Karpas-422 (cell line): ENCODE data around the gene RAP1B. TPM values are rescaled to one million over a fixed set of nuclear protein-coding genes. Genes with fewer than 3 reads are reported as not detected.
"Not testable (repeated sequence)": the region's sequence is repeated elsewhere in the genome, so short reads cannot be mapped to it uniquely, and the experiment has no call there.

Experiments
- DNase-seq: peaks from one replicate; pipeline ENCODE4 v3.0.0-alpha.2; 2015
- H2AFZ ChIP-seq: fragments of 200-600 bp; sonication (generic); 2 replicates; pipeline ENCODE4 v1.6.1; 2014; ENCODE audit warnings: antibody characterized with exemption, low read length, mixed read lengths
- H3K27ac ChIP-seq: fragments of 200-600 bp; sonication (generic); 2 replicates; pipeline ENCODE4 v1.5.1; 2014; ENCODE audit warnings: mild to moderate bottlenecking, low read length, moderate library complexity
- H3K27me3 ChIP-seq: fragments of 200-600 bp; sonication (generic); 2 replicates; pipeline ENCODE4 v1.6.1; 2014; ENCODE audit warnings: low read length, mixed read lengths
- H3K36me3 ChIP-seq: fragments of 200-600 bp; sonication (generic); 2 replicates; pipeline ENCODE4 v1.6.1; 2014; ENCODE audit warnings: low read length, mixed read lengths; ENCODE audit not compliant: insufficient read depth
- H3K4me1 ChIP-seq: fragments of 200-600 bp; sonication (generic); 2 replicates; pipeline ENCODE4 v1.6.1; 2014; ENCODE audit warnings: mild to moderate bottlenecking, low read length, mixed read lengths
- H3K4me2 ChIP-seq: fragments of 200-600 bp; sonication (generic); 2 replicates; pipeline ENCODE4 v1.6.1; 2014; ENCODE audit warnings: low read length, low read depth, mild to moderate bottlenecking; ENCODE audit not compliant: poor library complexity, severe bottlenecking
- H3K4me3 ChIP-seq: fragments of 200-600 bp; sonication (generic); 2 replicates; pipeline ENCODE4 v1.5.1; 2014; ENCODE audit warnings: mild to moderate bottlenecking, antibody characterized with exemption, low read length, mixed read lengths
- H3K79me2 ChIP-seq: fragments of 200-600 bp; sonication (generic); 2 replicates; pipeline ENCODE4 v1.6.1; 2014; ENCODE audit warnings: mild to moderate bottlenecking, low read length, mixed read lengths
- H3K9ac ChIP-seq: fragments of 200-600 bp; sonication (generic); 2 replicates; pipeline ENCODE4 v1.6.0; 2014; ENCODE audit warnings: low read length
- H3K9me2 ChIP-seq: fragments of 200-600 bp; sonication (generic), shearing (Covaris generic); replicated peaks from 2 replicates; pipeline ENCODE4 v1.6.0; 2014; ENCODE audit warnings: mild to moderate bottlenecking, low read length, moderate library complexity; ENCODE audit not compliant: insufficient read depth
- H3K9me3 ChIP-seq: fragments of 300-700, 200-600 bp; sonication (generic); 2 replicates; pipeline ENCODE4 v1.6.1; 2014; ENCODE audit warnings: low read length, mixed read lengths
- H4K20me1 ChIP-seq: fragments of 200-600 bp; sonication (generic); 2 replicates; pipeline ENCODE4 v1.6.1; 2014; ENCODE audit warnings: mild to moderate bottlenecking, antibody characterized with exemption, low read length, low read depth; ENCODE audit not compliant: insufficient read depth
- total RNA-seq: library from RNA; depleted of rRNA; stranded (reverse); fragments of >200 nt; shearing (Covaris generic); gene quantifications from 2 replicates; pipeline ENCODE4 v1.2.3, GENCODE V29; 2014; ENCODE audit warnings: low replicate concordance

The RAP1B gene
- total RNA-seq, 1 experiment from 2014 or later: 153 TPM

DNA sequence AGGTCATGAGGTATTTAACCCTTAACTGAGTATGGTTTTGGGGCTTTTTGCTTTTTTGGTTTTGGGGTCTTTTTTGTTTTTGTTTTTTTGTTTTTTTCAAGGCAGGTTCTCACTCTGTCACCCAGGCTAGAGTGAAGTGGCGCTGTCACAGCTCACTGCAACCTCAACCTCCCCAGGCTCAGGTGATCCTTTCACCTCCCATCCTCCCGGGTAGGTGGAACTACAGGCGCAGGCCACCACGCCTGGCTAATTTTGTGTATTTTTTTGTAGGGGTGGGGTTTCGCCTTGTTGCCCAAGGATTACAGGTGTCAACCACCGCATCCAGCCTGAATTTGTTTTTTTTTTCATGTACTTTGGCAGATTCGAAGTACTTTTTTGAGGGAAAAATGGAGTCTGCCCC lies 19.9 kb downstream of the RAP1B start:
- Histone ChIP-seq H3K9ac (no peak overlapping the region), H3K4me3 (no peak overlapping the region), H3K9me3 (no peaks in the 10 kb centered on the region; the same call in 1 of the 2 replicates), H3K9me2 (no peaks in the 10 kb centered on the region), H3K4me2 (peak overlapping the region; percentile 16), H3K79me2 (peaks cover 100% of the 10 kb centered on the region), H3K4me1 (peaks cover 70% of the 10 kb centered on the region), H3K36me3 (peaks cover 25% of the 10 kb centered on the region), H3K27me3 (no peaks in the 10 kb centered on the region), H4K20me1 (0 out of 2 replicates have a peak, but pooled peaks cover 4% of the 10 kb centered on the region), H2AFZ (no peak overlapping the region), H3K27ac (peak overlapping the region; percentile 81)
- DNase-seq: no peak

DNA sequence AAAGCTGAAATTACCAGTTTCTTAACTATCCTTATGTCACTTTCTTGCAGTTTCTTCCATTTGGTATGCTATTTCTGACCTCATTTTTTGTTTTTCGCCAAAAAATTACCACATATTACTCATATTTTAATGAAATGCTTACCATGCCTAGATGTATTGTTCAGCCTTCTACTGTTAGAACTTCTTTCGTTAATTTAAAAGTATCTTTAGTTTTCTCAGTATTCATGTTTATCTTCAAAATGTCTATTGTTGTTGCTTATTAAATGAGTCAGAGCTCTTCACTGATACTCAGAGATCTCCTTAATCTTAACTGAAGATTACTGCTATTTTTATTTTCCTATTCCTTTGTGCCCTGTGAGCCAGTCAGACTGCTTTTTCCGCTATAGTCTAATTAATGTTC lies 20.5 kb downstream of the RAP1B start:
- Histone ChIP-seq H3K9me3 (no peaks in the 10 kb centered on the region; the same call in 1 of the 2 replicates), H3K27ac (peak overlapping the region; percentile 81), H4K20me1 (0 out of 2 replicates have a peak, but pooled peaks cover 4% of the 10 kb centered on the region), H3K36me3 (peaks cover 19% of the 10 kb centered on the region), H3K4me3 (no peak overlapping the region), H3K9me2 (no peaks in the 10 kb centered on the region), H3K4me2 (no peak overlapping the region), H3K79me2 (peaks cover 100% of the 10 kb centered on the region), H2AFZ (no peak overlapping the region), H3K27me3 (no peaks in the 10 kb centered on the region), H3K4me1 (peaks cover 73% of the 10 kb centered on the region), H3K9ac (no peak overlapping the region)
- no peak for DNase-seq

DNA sequence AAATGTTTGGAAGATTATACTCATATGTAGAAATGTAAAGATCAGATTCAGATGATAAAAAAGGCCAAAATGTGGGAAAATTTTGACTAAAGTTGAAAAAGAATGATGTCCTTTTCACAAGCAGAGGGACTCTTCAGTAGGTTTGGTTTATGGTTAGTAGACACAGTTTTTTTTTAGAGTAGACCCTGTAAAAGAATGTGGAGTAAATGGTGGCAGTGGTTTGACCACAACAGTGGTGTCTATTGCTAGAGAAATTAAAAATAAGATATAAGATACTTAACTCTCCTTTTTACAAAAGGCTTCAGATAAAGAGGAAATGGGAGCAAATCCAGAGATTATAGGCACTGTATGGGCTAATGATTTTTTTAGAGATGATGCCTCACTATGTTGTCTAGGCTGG lies 21.8 kb downstream of the RAP1B start:
- H3K9ac ChIP-seq: no peak overlapping the region
- H3K36me3 ChIP-seq: peaks cover 6% of the 10 kb centered on the region
- no peak overlapping the region for H2AFZ ChIP-seq
- H3K27me3 ChIP-seq: no peaks in the 10 kb centered on the region
- no peak for DNase-seq
- H4K20me1 ChIP-seq: 0 out of 2 replicates have a peak, but pooled peaks cover 4% of the 10 kb centered on the region
- H3K9me2 ChIP-seq: no peaks in the 10 kb centered on the region
- no peaks in the 10 kb centered on the region; the same call in 1 of the 2 replicates for H3K9me3 ChIP-seq
- peaks cover 86% of the 10 kb centered on the region for H3K4me1 ChIP-seq
- H3K4me2 ChIP-seq: peak overlapping the region; percentile 66
- no peak overlapping the region for H3K4me3 ChIP-seq
- peak overlapping the region; percentile 81 for H3K27ac ChIP-seq
- H3K79me2 ChIP-seq: peaks cover 100% of the 10 kb centered on the region

DNA sequence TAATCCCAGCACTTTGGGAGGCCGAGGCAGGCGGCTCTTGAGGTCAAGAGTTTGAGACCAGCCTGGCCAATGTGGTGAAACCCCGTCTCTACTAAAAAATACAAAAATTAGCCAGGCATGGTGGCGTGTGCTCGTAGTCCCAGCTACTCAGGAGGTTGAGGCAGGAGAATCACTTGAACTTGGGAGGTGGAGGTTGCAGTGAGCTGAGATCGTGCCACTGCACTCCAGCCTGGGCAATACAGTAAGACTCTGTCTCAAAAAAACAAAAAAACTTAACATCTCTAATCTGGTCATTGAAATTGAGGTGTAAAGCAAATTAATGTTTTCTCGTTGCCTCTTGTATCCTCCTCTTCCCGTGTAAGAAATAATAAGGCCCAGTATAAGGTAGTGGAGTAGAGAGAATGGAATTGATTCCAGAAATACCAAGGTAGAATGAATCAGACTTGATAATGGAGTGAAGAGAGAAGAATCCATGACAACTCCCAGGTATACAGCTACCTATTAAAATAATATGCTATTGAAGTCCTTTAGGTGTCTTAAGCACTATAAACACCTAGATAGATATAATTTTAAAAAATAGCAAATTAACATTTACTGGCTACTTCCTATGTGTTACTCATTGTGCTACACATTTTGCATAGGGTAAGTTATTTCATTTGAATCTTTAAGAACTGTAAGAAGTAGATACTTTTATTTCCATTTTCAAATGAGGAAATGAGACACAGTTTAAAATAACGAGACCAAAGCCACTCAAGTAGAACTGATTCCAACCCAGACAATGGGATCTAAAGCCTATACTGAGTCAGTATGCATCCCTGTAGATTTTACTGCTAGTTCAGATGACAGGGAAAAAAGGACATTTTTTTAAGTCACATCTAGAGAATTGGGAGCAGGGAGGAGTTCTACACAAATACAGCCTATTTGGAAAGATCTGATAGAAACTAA lies 23.2 kb downstream of the RAP1B start:
- peak overlapping the region; percentile 37 for H3K4me3 ChIP-seq

DNA sequence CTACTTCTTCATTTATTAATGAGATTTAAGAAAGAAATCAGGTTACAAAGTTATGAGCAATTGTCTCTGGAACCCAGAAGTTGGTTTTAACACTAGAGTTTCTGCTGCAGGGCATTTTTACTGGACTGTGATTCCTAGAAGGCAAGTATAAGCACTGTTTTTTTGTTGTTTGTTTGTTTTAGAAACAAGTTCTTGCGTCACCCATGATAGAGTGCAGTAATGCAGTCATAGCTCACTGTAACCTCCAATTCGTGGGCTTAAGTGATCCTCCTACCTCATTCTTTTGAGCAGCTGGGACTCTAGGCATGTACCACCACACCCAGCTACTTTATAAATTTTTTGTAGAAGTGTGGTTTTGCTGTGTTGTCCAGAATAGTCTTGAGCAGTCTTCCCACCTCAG lies 25.6 kb downstream of the RAP1B start:
- 0 out of 2 replicates have a peak, but pooled peaks cover 4% of the 10 kb centered on the region for H4K20me1 ChIP-seq
- no peaks in the 10 kb centered on the region for H3K9me2 ChIP-seq
- peak overlapping the region; percentile 24; the same call in 1 of the 2 replicates for H3K27ac ChIP-seq

More for the DNA sequence above, 23.2 kb downstream of the RAP1B start:
- Histone ChIP-seq H3K4me2 (peak overlapping the region; percentile 66), H3K79me2 (peaks cover 100% of the 10 kb centered on the region), H2AFZ (no peak overlapping the region), H3K27me3 (no peaks in the 10 kb centered on the region), H4K20me1 (0 out of 2 replicates have a peak, but pooled peaks cover 4% of the 10 kb centered on the region), H3K9me2 (no peaks in the 10 kb centered on the region), H3K4me1 (peaks cover 93% of the 10 kb centered on the region), H3K9ac (peak overlapping the region; percentile 22; the same call in 1 of the 2 replicates), H3K27ac (peak overlapping the region; percentile 81), H3K9me3 (no peaks in the 10 kb centered on the region), H3K36me3 (peaks cover 3% of the 10 kb centered on the region; the same call in 1 of the 2 replicates)
- DNase-seq: peak; percentile 68

DNA sequence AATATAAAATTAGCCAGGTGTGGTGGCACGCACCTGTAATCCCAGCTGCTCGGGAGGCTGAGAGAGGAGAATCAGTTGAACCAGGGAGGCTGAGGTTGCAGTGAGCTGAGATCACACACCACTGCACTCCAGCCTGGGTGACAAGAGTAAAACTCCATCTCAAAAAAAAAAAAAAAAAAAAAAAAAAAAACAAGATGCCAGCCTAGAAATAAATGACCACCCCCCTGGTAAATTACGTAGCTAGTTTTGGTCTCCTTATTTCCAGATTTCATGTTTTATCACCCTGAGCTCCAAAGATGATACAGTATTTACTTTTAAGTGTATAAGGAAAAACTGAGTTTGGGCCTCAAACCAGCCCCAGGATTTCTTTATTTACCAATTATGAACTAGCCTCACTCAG lies 26.7 kb downstream of the RAP1B start:
- not testable (repeated sequence) for H3K9me2 ChIP-seq, H2AFZ ChIP-seq, H3K9ac ChIP-seq, H3K4me3 ChIP-seq, DNase-seq, H3K9me3 ChIP-seq, H3K27me3 ChIP-seq, H4K20me1 ChIP-seq, H3K36me3 ChIP-seq
- Histone ChIP-seq H3K4me2 (peak overlapping the region; percentile 28), H3K4me1 (peaks cover 86% of the 10 kb centered on the region), H3K79me2 (peaks cover 100% of the 10 kb centered on the region), H3K27ac (peak overlapping the region; percentile 56)

More for the DNA sequence above, 25.6 kb downstream of the RAP1B start:
- peaks cover 3% of the 10 kb centered on the region for H3K36me3 ChIP-seq
- no peaks in the 10 kb centered on the region for H3K9me3 ChIP-seq
- H3K79me2 ChIP-seq: peaks cover 100% of the 10 kb centered on the region
- H3K4me1 ChIP-seq: peaks cover 93% of the 10 kb centered on the region
- no peak overlapping the region for H3K4me3 ChIP-seq
- DNase-seq: no peak
- H2AFZ ChIP-seq: no peak overlapping the region
- no peaks in the 10 kb centered on the region for H3K27me3 ChIP-seq
- H3K4me2 ChIP-seq: no peak overlapping the region
- H3K9ac ChIP-seq: no peak overlapping the region

GRCh38 chr12:68638171-68638570 lies 27.5 kb downstream of the RAP1B start:
- Histone ChIP-seq H3K9me2 (no peaks in the 10 kb centered on the region), H2AFZ (no peak overlapping the region), H4K20me1 (0 out of 2 replicates have a peak, but pooled peaks cover 5% of the 10 kb centered on the region), H3K36me3 (peaks cover 7% of the 10 kb centered on the region; the same call in 1 of the 2 replicates), H3K9me3 (no peaks in the 10 kb centered on the region), H3K4me1 (peaks cover 78% of the 10 kb centered on the region), H3K79me2 (peaks cover 100% of the 10 kb centered on the region), H3K4me2 (peak overlapping the region; percentile 28), H3K27ac (peak overlapping the region; percentile 56), H3K9ac (no peak overlapping the region), H3K4me3 (no peak overlapping the region), H3K27me3 (no peaks in the 10 kb centered on the region)
- no peak for DNase-seq
